HEK293T (cell line): ENCODE results near the gene GORASP2.

Experiments used
- CTBP1 ChIP-seq: fragments of 450-650 bp; IDR thresholded peaks from 2 replicates; pipeline ENCODE4 v1.6.1; 2016; ENCODE audit warnings: borderline replicate concordance
- HDGF ChIP-seq: fragments of 450-650 bp; IDR thresholded peaks from 2 replicates; pipeline ENCODE4 v1.6.1; 2017; ENCODE audit warnings: antibody characterized with exemption, borderline replicate concordance
- LEF1 ChIP-seq: fragments of 450-650 bp; IDR thresholded peaks from 2 replicates; pipeline ENCODE4 v1.6.1; 2017; ENCODE audit warnings: mild to moderate bottlenecking, borderline replicate concordance
- SP1 ChIP-seq: fragments of 450-650 bp; IDR thresholded peaks from 2 replicates; pipeline ENCODE4 v1.6.1; 2017

DNA sequence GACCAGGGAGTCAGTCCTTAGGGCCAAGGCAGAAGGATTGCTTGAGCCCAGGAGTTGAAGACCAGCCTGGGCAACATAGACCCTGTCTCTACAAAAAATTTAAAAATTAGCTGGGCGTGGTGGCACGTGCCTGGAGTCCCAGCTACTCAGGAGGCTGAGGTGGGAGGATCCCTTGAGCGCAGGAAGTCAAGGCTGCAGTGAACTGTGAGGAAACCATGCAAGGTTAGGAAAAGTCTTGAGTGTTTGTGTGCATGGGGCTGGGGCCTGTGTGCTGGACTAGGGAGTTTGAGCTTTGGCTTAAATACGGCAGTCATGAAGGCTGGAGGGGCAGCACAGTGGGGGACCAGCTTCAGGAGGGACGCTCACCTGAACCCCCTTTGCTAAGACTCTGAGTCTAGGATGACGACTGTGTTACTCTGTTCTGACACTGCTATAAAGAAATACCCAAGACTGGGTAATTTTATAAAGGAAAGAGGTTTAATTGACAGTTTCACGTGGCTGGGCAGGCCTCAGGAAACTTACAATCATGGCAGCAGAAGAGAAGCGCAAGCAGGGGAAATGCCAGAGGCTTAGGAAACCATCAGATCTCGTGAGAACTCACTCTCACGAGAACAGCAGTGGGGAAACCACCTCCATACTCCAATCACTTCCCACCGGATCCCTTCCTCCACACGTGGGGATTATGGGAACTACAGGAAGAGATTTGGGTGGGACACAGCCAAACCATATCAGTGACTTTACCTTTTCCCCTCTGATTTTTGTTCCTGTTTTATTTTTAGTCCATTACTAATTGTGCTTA is 39.4 kb downstream of the GORASP2 start:
- TF ChIP-seq HDGF (no peak), CTBP1 (no peak), LEF1 (no peak), SP1 (no peak)
